PC-3 (cell line): ENCODE results near the gene CCM2L. TPM values are rescaled to one million over a fixed set of nuclear protein-coding genes. Genes with fewer than 3 reads are reported as not detected.

Source experiments
- ATAC-seq: fragments of 200-7000 bp; cut with Tn5 transposase; 2 replicates; pipeline ENCODE4 v1.9.1; 2020; ENCODE audit warnings: mild to moderate bottlenecking, moderate library complexity
- BruUV-seq: library from RNA; stranded (reverse); fragments of 400-500 nt; replicated peaks from 2 replicates; lab custom pipeline; 2021; lab: Mats Ljungman, UMichigan
- CTCF ChIA-PET: fragments of 300-600 bp; sonication (Branson Sonifier 250); formaldehyde crosslinking; loops from one replicate; lab custom pipeline; 2022; ENCODE audit warnings: antibody characterized with exemption; lab: Charles Lee
- POLR2A ChIA-PET: fragments of 300-600 bp; sonication (Branson Sonifier 250); formaldehyde crosslinking; loops from one replicate; lab custom pipeline; 2022; ENCODE audit warnings: antibody characterized with exemption; ENCODE audit not compliant: unreplicated experiment; lab: Charles Lee
- DNase-seq: peaks from one replicate; pipeline ENCODE4 v3.0.0-alpha.2; 2015
- H2AFZ ChIP-seq: fragments of 300-600 bp; sonication (generic); 2 replicates; pipeline ENCODE4 v1.6.0; 2016; ENCODE audit warnings: antibody characterized with exemption, low read length
- H3F3A ChIP-seq: fragments of 300-600 bp; sonication (generic); one replicate; pipeline ENCODE4 v1.6.0; 2017; ENCODE audit warnings: antibody characterized with exemption, low read length, control low read depth, mild to moderate bottlenecking; ENCODE audit not compliant: unreplicated experiment
- H3K27ac ChIP-seq: fragments of 300-600 bp; sonication (generic); 2 replicates; pipeline ENCODE4 v1.5.1; 2016; ENCODE audit warnings: mild to moderate bottlenecking, low read length
- H3K27me3 ChIP-seq: fragments of 300-600 bp; sonication (generic); 2 replicates; pipeline ENCODE4 v1.6.1; 2016; ENCODE audit warnings: low read length, mixed read lengths
- H3K36me3 ChIP-seq: fragments of 300-600 bp; sonication (generic); 2 replicates; pipeline ENCODE4 v1.6.1; 2016; ENCODE audit warnings: low read depth, mixed run types, low read length, mixed read lengths
- H3K4me1 ChIP-seq: fragments of 300-600 bp; sonication (generic); 2 replicates; pipeline ENCODE4 v1.5.1; 2016; ENCODE audit warnings: low read length; ENCODE audit not compliant: insufficient read depth
- H3K4me2 ChIP-seq: fragments of 300-600 bp; sonication (generic); 2 replicates; pipeline ENCODE4 v1.6.0; 2016; ENCODE audit warnings: low read length
- H3K4me3 ChIP-seq: fragments of 300-600 bp; sonication (generic); 2 replicates; pipeline ENCODE4 v1.5.1; 2016; ENCODE audit warnings: mild to moderate bottlenecking, low read length, mixed read lengths
- H3K79me2 ChIP-seq: fragments of 300-600 bp; sonication (generic); 2 replicates; pipeline ENCODE4 v1.6.1; 2017; ENCODE audit warnings: low read length, mixed read lengths
- H3K9ac ChIP-seq: fragments of 300-600 bp; sonication (generic); 2 replicates; pipeline ENCODE4 v1.6.0; 2016; ENCODE audit warnings: mild to moderate bottlenecking, low read length
- H3K9me2 ChIP-seq: fragments of 300-600 bp; sonication (generic); replicated peaks from 2 replicates; pipeline ENCODE4 v1.6.1; 2016; ENCODE audit warnings: mixed run types, low read length, mixed read lengths
- H3K9me3 ChIP-seq: fragments of 300-600 bp; sonication (generic); 2 replicates; pipeline ENCODE4 v1.6.1; 2016; ENCODE audit warnings: low read length, mixed read lengths
- H4K20me1 ChIP-seq: fragments of 300-600 bp; sonication (generic); 2 replicates; pipeline ENCODE4 v1.6.1; 2016; ENCODE audit warnings: low read length, mixed read lengths
- EZH2 ChIP-seq: fragments of 300-600 bp; sonication (generic); IDR thresholded peaks from one replicate; pipeline ENCODE4 v1.6.1; 2017; ENCODE audit warnings: antibody characterized with exemption, mild to moderate bottlenecking, low read length; ENCODE audit not compliant: unreplicated experiment
- EZH2phosphoT487 ChIP-seq: fragments of 300-600 bp; sonication (generic); IDR thresholded peaks from 2 replicates; pipeline ENCODE4 v1.6.1; 2018; ENCODE audit warnings: mild to moderate bottlenecking, antibody characterized with exemption, low read length, borderline replicate concordance
- intact Hi-C: fragments of 100-400 bp; cut with micrococcal nuclease; formaldehyde crosslinking; loops from 2 replicates; pipeline ENCODE4 v1.9.0; 2023
- total RNA-seq: library from RNA; depleted of rRNA; stranded (reverse); fragments of >200 nt; gene quantifications from 2 replicates; pipeline ENCODE4 v1.2.3, GENCODE V29; 2014
- TF ChIP-seq, protein P1 (sequence below): fragments of 300-600 bp; sonication (generic); conservative IDR thresholded peaks from 2 replicates; pipeline ENCODE4 v1.5.1; 2017; ENCODE audit warnings: antibody characterized with exemption, low read depth, mild to moderate bottlenecking, low read length

CCM2L gene
- total RNA-seq, 1 experiment from 2014 or later: not detected

DNA sequence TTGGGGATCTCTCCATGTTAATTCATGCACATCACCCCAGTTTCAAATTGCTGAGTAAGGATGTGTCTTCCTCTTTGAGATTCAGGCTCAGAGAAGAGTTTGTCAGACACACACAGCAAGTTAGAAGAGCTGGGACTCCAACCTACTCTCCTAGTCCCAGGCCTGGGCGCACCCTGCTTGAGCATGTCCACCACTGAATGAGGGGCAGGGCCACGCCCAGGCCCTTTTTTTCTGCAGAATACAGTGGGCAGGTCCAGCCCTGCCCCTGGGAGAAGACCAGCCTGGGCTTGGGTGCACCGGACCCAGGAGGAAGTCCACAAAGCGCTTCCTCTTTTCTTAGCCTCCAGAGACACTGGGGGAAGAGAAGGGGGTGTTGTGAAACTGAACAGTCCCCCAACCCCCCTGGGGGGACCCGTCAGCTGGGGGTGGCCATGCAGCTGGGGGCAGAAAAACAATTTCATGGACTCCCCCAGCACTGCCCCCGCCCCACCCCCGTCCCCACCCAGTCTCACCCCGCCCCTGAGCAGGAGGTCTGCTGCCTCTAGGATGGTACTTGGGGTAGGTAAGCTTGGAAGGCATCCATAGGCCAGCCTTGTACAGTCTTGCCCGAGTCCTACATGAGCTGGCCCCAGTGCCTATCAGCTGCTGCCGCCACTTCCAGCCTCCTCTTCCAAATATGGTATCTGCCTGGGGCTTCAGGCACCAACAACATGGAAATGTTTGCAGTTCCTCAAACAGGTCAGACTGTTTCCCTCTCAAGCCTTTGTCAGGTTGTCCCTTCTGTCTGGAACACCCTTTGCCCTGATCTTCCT lies 30.1 kb downstream of the CCM2L start:
- POLR2A ChIA-PET: no interaction called here
- no peaks in the 10 kb centered on the region for H3K36me3 ChIP-seq
- H3K4me2 ChIP-seq: no peak overlapping the region
- BruUV-seq: no TSS peak
- H3K79me2 ChIP-seq: no peaks in the 10 kb centered on the region
- H3K4me1 ChIP-seq: no peaks in the 10 kb centered on the region
- no peaks in the 10 kb centered on the region for H3F3A ChIP-seq
- no peak overlapping the region for H2AFZ ChIP-seq
- no peaks in the 10 kb centered on the region for H3K9me3 ChIP-seq
- H3K27ac ChIP-seq: no peak overlapping the region
- TF ChIP-seq EZH2phosphoT487: no peak
- TF ChIP-seq EZH2: no peak
- TF ChIP-seq, protein P1, sequence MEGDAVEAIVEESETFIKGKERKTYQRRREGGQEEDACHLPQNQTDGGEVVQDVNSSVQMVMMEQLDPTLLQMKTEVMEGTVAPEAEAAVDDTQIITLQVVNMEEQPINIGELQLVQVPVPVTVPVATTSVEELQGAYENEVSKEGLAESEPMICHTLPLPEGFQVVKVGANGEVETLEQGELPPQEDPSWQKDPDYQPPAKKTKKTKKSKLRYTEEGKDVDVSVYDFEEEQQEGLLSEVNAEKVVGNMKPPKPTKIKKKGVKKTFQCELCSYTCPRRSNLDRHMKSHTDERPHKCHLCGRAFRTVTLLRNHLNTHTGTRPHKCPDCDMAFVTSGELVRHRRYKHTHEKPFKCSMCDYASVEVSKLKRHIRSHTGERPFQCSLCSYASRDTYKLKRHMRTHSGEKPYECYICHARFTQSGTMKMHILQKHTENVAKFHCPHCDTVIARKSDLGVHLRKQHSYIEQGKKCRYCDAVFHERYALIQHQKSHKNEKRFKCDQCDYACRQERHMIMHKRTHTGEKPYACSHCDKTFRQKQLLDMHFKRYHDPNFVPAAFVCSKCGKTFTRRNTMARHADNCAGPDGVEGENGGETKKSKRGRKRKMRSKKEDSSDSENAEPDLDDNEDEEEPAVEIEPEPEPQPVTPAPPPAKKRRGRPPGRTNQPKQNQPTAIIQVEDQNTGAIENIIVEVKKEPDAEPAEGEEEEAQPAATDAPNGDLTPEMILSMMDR: no peak
- no peaks in the 10 kb centered on the region for H3K9me2 ChIP-seq
- DNase-seq (no peak), ATAC-seq (no peak)
- intact Hi-C loops: no loop called here
- CTCF ChIA-PET: interaction anchor here (0.7 kb wide), 1 partner anchor 199 kb away, joined by 4 read pairs; no protein-coding TSS in a partner anchor
- H4K20me1 ChIP-seq: no peaks in the 10 kb centered on the region
- H3K9ac ChIP-seq: no peak overlapping the region
- no peak overlapping the region for H3K4me3 ChIP-seq
- H3K27me3 ChIP-seq: peaks cover 77% of the 10 kb centered on the region

GRCh38 chr20:32045999-32046398 lies 35.8 kb downstream of the CCM2L start:
- H3K4me1 ChIP-seq: no peaks in the 10 kb centered on the region
- H3K9ac ChIP-seq: no peak overlapping the region
- intact Hi-C loops: no loop called here
- H3K79me2 ChIP-seq: no peaks in the 10 kb centered on the region
- H3K27ac ChIP-seq: no peak overlapping the region
- H3K4me2 ChIP-seq: no peak overlapping the region
- no peaks in the 10 kb centered on the region for H4K20me1 ChIP-seq
- ATAC-seq (no peak), DNase-seq (no peak)
- BruUV-seq: no TSS peak
- H3K9me3 ChIP-seq: no peaks in the 10 kb centered on the region
- H3K36me3 ChIP-seq: no peaks in the 10 kb centered on the region
- ChIA-PET POLR2A (no interaction called here), CTCF (no interaction called here)
- H3K9me2 ChIP-seq: no peaks in the 10 kb centered on the region
- H3K27me3 ChIP-seq: peaks cover 69% of the 10 kb centered on the region
- H3F3A ChIP-seq: no peaks in the 10 kb centered on the region
- H3K4me3 ChIP-seq: no peak overlapping the region
- TF ChIP-seq, protein P1: no peak
- no peak for TF ChIP-seq EZH2phosphoT487
- TF ChIP-seq EZH2: no peak
- no peak overlapping the region for H2AFZ ChIP-seq

DNA sequence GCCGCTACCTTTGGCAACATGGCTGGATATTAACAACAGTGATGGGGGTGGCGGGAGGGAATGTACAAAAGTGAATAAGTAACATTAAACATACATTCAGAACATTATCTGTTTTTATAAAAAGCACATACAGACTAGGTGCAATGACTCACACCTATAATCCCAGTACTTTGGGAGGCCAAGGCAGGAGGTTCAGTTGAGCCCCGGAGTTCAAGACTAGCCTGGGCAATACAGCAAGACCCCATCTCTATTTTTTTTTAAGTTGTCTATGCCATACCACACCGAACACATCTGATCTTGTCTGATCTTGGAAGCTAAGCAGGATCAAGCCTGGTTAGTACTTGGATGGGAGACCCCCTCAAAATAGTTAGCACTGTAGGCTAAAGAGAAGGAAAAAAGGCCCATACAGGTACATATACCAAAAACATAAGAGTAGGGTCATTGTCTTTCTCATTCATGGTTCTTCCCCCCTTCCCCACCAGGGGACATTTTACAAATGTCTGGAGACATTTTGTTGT lies 40.1 kb downstream of the CCM2L start:
- Histone ChIP-seq H2AFZ (no peak overlapping the region), H3K27me3 (peaks cover 65% of the 10 kb centered on the region), H3K4me2 (no peak overlapping the region), H3K36me3 (no peaks in the 10 kb centered on the region), H3K9me2 (no peaks in the 10 kb centered on the region), H3K79me2 (no peaks in the 10 kb centered on the region), H3K9ac (no peak overlapping the region), H4K20me1 (no peaks in the 10 kb centered on the region), H3K4me1 (no peaks in the 10 kb centered on the region), H3K9me3 (no peaks in the 10 kb centered on the region), H3K27ac (no peak overlapping the region), H3F3A (no peaks in the 10 kb centered on the region), H3K4me3 (no peak overlapping the region)
- TF ChIP-seq EZH2phosphoT487 (no peak), EZH2 (no peak)
- TF ChIP-seq, protein P1: no peak
- intact Hi-C loops: no loop called here
- BruUV-seq: no TSS peak
- ATAC-seq (no peak), DNase-seq (no peak)
- CTCF ChIA-PET: no interaction called here
- POLR2A ChIA-PET: no interaction called here
